NCI-H82 (cell line): ENCODE results near the gene PDCL2.
A peak's percentile ranks its signal among the peaks of the same experiment; 100 is the strongest.
"Not testable (repeated sequence)": the region's sequence is repeated elsewhere in the genome, so short reads cannot be mapped to it uniquely, and the experiment has no call there.

Experiments used
- DNase-seq: peaks from one replicate; lab custom pipeline; 2025; lab: John Stamatoyannopoulos, UW

The PDCL2 gene

GRCh38 chr4:55588160-55588559 lies 3.9 kb downstream of the PDCL2 start:
- no peak for DNase-seq

- not testable (repeated sequence) for DNase-seq
These were observed 9.3 kb downstream of the PDCL2 start for GRCh38 chr4:55582773-55583172.

DNA sequence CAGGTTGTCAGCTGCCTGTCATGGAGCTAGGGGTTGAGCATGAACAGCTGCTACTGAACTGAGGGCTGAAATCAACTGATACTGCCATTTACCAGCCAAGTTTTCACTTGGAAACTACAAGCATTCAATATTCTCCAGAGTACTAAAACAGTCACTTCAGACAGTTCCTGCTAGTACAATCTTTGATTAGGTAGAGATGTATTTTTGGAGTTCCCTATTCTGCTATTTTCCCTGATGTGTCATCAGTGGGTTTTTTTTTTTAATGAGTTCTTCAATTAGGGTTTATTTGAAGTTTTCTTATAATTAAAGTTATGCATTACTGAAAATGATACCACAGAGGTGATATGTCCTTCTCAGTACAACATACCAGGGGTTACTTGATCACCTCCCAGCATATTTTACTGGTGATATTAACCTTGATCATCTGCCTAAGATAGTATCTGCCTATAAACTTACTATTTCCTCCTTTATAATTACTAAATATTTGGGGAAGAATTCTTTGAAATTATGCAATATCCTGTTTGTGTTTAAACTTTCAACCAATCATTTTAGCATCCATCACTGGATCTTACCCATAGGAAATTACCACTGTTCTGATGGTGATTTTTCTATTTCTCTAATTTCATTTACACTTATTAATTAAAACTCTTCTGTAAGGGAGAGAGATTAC lies 13.6 kb downstream of the PDCL2 start:
- no peak for DNase-seq

- DNase-seq = no peak
These were observed 16.5 kb downstream of the PDCL2 start for GRCh38 chr4:55575513-55575912.

DNA sequence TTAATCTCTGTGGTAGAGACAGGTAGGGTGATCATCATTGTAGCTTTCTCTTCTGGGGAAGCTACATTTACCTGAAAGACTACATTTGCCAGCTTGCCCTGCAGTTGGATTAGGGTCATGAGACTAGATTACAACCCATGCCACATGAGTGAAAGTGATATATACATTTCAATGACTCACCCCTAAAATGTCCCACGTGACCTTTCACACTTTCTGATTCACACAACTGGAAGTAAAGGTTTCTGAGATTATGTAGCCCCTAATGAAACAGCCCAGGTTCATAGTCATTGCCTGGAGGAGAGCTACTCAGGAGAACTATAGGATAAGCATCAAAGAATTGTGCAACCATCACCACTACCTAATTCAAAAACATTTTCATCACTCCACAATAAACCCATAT lies 17.8 kb downstream of the PDCL2 start:
- no peak for DNase-seq

GRCh38 chr4:55571806-55572205 lies 20.2 kb downstream of the PDCL2 start:
- DNase-seq = no peak

DNA sequence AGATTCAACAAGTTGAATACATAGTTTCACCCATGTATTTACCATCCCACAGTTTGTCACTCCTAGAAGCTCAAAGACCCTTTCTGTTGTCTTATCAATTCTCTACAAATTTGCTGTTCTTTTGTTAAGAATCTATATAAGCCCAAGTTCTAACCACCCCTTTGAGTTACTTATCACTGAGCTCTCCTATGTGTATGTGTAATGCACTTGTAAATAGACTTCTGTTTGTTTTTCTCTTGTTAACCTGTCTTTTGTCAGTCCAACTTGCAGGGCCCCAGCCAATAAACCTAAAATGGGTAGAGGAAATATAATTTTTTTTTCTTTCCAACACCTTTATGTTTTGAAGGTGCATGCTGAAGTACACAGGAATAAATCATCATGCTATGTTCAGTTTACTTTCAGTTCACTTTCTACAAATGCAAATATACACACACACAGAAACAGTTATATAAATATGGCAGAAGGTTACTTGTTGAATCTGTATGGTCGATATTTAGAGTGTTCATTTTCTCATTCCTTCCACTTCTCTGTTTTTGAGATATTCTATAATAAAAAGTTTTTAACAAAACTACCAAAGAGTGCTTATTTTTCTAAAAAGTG lies 23.0 kb downstream of the PDCL2 start:
- no peak for DNase-seq

DNA sequence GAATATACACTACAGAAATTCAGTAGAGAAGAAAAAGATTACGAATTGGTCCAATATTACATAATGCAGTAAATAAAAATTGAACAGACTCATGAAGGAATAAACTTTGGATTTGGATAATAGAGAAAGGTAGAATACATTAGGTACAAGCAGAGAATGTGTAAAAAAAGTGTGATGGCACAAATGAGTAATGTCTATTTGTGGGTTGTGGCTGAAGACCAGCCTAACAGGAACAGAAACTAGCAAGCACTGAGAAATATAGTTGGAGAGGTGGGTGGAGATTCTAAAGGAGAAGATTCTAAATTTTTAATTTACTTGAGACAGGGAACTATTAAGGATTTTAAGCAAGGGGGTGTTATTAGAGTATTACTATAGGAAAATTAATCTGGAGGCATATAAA lies 30.2 kb downstream of the PDCL2 start:
- no peak for DNase-seq

GRCh38 chr4:55560096-55560495 lies 31.9 kb downstream of the PDCL2 start:
- no peak for DNase-seq

DNA sequence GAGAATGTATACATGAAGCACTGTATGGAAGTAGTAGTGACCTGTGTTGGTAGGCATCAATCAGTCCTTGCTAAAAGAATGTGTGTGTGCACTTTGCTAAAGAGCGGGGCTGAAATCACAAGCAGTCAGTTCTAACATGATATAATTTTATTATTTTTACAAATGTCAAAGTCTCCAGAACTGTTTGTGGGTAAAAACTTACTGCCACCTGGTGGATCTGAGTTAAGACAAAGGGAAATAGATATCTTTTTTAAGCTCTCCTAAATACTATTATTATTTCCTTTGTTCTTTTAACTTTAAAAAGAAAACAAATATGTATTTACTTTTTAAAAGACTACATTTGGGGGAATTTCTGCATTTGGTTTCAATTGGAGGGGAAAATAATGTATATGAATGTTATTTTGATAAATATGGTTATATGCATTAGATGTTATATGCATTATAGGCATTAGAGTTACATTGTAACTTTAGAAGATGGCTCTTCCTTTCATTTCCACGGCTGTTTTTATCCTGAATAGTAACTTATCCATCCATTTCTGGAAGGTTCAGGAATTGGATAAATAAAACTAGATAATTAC lies 37.5 kb downstream of the PDCL2 start:
- no peak for DNase-seq

- DNase-seq = no peak
These were observed 38.4 kb downstream of the PDCL2 start for GRCh38 chr4:55553441-55554201.

DNA sequence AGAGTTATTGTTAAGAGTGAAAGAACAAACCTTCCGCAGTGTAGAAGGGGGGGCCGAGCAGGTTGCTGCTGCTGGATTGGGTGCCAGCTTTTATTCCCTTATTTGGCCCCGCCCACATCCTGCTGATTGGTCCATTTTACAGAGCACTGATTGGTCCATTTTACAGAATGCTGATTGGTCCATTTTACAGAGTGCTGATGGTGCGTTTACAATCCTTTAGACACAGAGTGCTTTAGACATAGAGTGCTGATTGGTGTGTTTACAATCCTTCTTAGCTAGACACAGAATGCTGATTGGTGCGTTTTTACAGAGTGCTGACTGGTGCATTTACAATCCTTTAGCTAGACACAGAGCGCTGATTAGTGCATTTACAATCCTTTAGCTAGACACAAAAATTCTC lies 40.1 kb downstream of the PDCL2 start:
- DNase-seq = not testable (repeated sequence)

DNA sequence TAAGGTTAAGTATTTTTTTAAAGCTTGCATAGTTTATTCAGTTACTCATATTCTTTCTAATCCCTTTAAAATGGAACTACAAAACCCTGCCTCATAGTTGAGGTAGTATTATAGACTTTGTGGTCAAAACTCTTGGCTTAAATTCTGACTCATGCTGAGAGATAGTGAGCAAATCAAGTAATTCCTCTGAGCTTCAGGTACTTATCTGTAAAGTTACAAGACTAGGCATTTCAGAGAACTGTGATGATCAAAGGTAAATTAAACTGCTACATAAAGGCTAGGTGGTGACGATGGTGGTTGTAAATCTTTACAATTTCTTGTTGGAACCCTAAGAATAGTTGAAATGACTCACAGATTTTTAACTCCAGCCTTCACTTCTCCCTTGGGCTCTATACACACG lies 42.2 kb downstream of the PDCL2 start:
- no peak for DNase-seq

DNA sequence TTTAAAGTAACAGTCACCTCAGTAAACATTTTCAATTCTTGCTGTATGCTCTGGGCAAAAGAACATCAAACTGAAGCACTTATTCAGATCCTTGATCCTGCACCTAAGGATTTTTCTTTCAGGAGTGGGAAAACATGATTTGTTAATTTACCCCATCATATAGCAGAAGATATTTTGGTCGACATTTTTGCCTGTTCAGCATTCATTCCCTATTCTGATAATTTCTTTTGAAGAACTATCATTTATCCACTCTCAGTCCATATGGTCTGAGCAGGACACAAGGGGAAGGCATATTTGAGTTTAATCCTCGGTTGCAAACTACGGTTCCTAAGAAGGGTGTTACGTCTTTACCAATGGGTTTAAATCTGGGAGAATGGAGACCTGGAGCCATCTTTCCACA lies 44.1 kb downstream of the PDCL2 start:
- peak; percentile 19 for DNase-seq

- no peak for DNase-seq
These were observed 44.6 kb downstream of the PDCL2 start for GRCh38 chr4:55547466-55547770.

- peak; percentile 90 for DNase-seq
These were observed 45.1 kb downstream of the PDCL2 start, which contains the start of gene CLOCK for GRCh38 chr4:55546756-55547465. Gene CLOCK (minus strand): TSS chr4:55546909. CDS start chr4:55482785, 64,124 bp downstream.

- DNase-seq = no peak
These were observed 45.6 kb downstream of the PDCL2 start for GRCh38 chr4:55546506-55546755.

DNA sequence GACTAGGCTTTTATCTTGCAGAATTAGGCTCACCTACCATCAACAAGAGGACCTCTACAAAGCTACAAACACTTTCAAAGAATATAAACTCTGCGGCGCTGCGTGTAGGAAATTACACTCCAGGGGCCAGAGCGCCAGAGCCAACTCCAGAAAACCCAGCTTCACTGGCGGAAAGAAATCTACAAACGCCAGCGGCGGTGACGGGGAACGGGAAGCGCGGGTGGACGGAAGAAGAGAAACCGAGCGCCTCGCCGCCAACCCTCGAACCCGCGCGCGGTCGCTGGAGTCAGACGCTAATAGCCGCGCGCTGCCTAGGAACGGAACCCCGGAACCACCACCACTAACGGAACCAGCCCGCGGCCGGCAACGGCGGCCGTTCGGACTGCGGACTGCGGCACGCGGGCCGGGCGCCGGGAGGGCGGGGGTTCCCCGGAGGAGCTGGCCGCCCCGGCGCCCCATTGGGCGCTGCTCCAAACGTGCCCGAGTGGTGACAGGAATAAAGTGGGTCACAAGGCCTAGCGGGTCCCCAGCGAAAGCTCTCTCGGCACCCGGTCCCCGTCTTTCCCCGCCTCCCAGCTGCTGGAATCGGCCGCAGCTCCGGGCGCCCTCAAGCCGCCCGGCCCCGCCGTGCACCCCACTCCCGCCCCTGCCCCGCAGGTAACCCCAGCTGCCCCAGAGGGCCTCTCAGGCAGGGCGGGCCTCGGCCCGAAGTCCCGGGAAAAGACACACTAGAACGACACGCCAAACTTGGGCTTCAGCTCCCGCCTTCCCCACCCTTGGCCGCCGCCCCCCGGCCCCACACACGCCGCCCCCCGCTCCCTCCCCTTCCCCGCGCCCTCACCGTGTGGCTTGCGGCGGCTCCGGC lies 46.2 kb downstream of the PDCL2 start:
- peak; percentile 83 for DNase-seq

- peak; percentile 54 for DNase-seq
These were observed 46.9 kb downstream of the PDCL2 start for GRCh38 chr4:55545151-55545550.

- peak; percentile 19 for DNase-seq
These were observed 48.2 kb downstream of the PDCL2 start for GRCh38 chr4:55543858-55544257.

- DNase-seq = no peak
These were observed 51.8 kb downstream of the PDCL2 start for GRCh38 chr4:55540271-55540670.

GRCh38 chr4:55539658-55540057 lies 52.4 kb downstream of the PDCL2 start:
- DNase-seq = no peak
